ENCODE results near the gene SUMF1. TPM values are rescaled to one million over a fixed set of nuclear protein-coding genes. Genes with fewer than 3 reads are reported as not detected.

Gene SUMF1
- total and polyA plus RNA-seq, 2 of the 13 experiments (the other 11 are each of a cell fraction or from before 2014, with no cell fraction given) = 18.5 to 28.9 TPM

DNA sequence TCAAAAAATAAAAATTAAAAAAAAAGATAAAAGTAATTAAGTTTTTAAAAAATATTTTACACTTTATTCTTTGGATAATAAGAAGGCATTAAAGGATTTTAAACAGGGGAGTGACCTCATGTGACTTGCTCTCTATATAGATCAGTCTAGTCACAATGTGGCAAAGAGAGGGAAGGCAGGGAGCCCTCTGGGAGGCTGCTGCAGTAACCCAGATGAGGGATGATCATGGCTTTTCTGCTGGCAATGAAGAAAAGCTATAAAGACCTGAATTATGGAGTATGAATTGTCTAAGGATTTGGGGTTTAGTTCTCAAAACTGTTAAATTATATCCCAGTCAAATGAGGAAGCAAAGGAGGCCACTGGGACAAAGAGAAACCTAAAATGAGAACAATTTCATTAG is 58.1 kb downstream of the SUMF1 start:
- Histone ChIP-seq H4K20me1 (ENCODE audit: insufficient read depth, low read length) (no peaks in the 10 kb centered on the region), H3K79me2 (ENCODE audit: insufficient read depth, low read length) (no peaks in the 10 kb centered on the region), H3K27ac (ENCODE audit: extremely low read length, insufficient read depth, low read length) (no peak overlapping the region), H3K27me3 (ENCODE audit: control insufficient read depth in 1 of 2, insufficient read depth in 2 of 2, low read length in 2 of 2) (no peaks in the 10 kb centered on the region), H3K36me3 (replicated peaks in 1 of 2; ENCODE audit: control insufficient read depth in 1 of 2, insufficient read depth in 2 of 2, low read length in 2 of 2) (peaks cover 1 to 11% of the 10 kb centered on the region in 2 experiments), H3K4me3 (replicated peaks in 1 of 3; ENCODE audit: insufficient read depth in 1 of 3, low read depth in 2 of 3, low read length in 3 of 3) (no peak overlapping the region), H3K4me2 (ENCODE audit: low read depth, low read length) (no peak overlapping the region), H3K9ac (ENCODE audit: insufficient read depth, low read depth, low read length) (no peak overlapping the region), H3K4me1 (ENCODE audit: insufficient read depth, low read length) (peaks cover 22% of the 10 kb centered on the region), H2AFZ (ENCODE audit: low read length) (no peak overlapping the region), H3K9me3 (ENCODE audit: low read length) (no peaks in the 10 kb centered on the region)
- no peak for ATAC-seq
- ChIA-PET CTCF (ENCODE audit: low intra/inter-chr PET ratio, low total read pairs) (no interaction called here), POLR2A (no interaction called here)
- no TSS peak for BruUV-seq (replicated peaks)
- intact Hi-C loops (cut with micrococcal nuclease; ENCODE audit: unreplicated experiment) (no loop called here), in situ Hi-C loops (cut with HindIII; ENCODE audit: extremely low pct_ligation_motif_present, low pct_unique_long_range_greater_than_20kb) (no loop called here)
- DNase-seq (ENCODE audit: low spot score) = no peak
- FAIRE-seq = no peak
- no peak for TF ChIP-seq FOXO1 (CRISPR knock-in tag; IDR thresholded peaks at IDR 0.05)

DNA sequence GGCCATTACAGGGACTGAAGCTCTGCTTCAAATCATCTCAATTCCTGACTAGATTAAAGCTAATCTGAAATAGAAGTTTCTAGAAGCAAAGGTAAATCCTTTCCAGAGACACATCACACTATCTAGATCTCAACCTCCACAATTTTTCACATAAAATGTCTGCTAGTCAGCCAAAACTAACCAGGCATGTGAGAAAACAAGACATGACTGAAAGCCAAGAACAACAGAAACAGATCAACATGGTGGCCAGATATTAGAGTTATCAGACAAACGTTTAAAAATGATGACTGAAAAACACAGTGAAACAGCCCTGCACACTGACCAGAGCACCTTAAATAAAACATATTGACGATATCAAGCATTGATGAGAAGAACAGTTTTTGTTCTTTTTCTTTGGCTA is 59.1 kb downstream of the SUMF1 start:
- peaks cover 22% of the 10 kb centered on the region for H3K4me1 ChIP-seq (ENCODE audit: insufficient read depth, low read length)
- no peak for DNase-seq (ENCODE audit: low spot score)
- no peaks in the 10 kb centered on the region for H3K27me3 ChIP-seq (ENCODE audit: control insufficient read depth in 1 of 2, insufficient read depth in 2 of 2, low read length in 2 of 2)
- H2AFZ ChIP-seq (ENCODE audit: low read length) = no peak overlapping the region
- in situ Hi-C loops (cut with HindIII; ENCODE audit: extremely low pct_ligation_motif_present, low pct_unique_long_range_greater_than_20kb) = no loop called here
- FAIRE-seq = no peak
- H3K4me2 ChIP-seq (ENCODE audit: low read depth, low read length) = no peak overlapping the region
- TF ChIP-seq THAP11 (CRISPR knock-in tag; IDR thresholded peaks at IDR 0.05) = no peak
- TF ChIP-seq ZBTB44 (CRISPR knock-in tag; IDR thresholded peaks at IDR 0.05) = no peak
- no peak for TF ChIP-seq RBFOX2 (IDR thresholded peaks at IDR 0.05; ENCODE audit: low read depth, low read length)
- POLR2A ChIA-PET = no interaction called here
- H3K27ac ChIP-seq (ENCODE audit: extremely low read length, insufficient read depth, low read length) = no peak overlapping the region
- intact Hi-C loops (cut with micrococcal nuclease; ENCODE audit: unreplicated experiment) = no loop called here
- peaks cover 3 to 16% of the 10 kb centered on the region in 2 experiments for H3K36me3 ChIP-seq (replicated peaks in 1 of 2; ENCODE audit: control insufficient read depth in 1 of 2, insufficient read depth in 2 of 2, low read length in 2 of 2)
- 95% methylated on average over 2 of the region's 2 CpGs for WGBS (ENCODE audit: low lambda C conversion rate)
- CTCF ChIA-PET (ENCODE audit: low intra/inter-chr PET ratio, low total read pairs) = no interaction called here
- no peak for ATAC-seq
- no peaks in the 10 kb centered on the region for H4K20me1 ChIP-seq (ENCODE audit: insufficient read depth, low read length)
- BruUV-seq (replicated peaks) = no TSS peak
- H3K9me3 ChIP-seq (ENCODE audit: low read length) = no peaks in the 10 kb centered on the region
- no peaks in the 10 kb centered on the region for H3K79me2 ChIP-seq (ENCODE audit: insufficient read depth, low read length)
- H3K9ac ChIP-seq (ENCODE audit: insufficient read depth, low read depth, low read length) = no peak overlapping the region
- H3K4me3 ChIP-seq (replicated peaks in 1 of 3; ENCODE audit: insufficient read depth in 1 of 3, low read depth in 2 of 3, low read length in 3 of 3) = no peak overlapping the region
